Vagina (tissue), 2 donors: Measurements from ENCODE around the gene TMEM184B. TPM values are rescaled to one million over a fixed set of nuclear protein-coding genes. Genes with fewer than 3 reads are reported as not detected.
A peak's percentile ranks its signal among the peaks of the same experiment; 100 is the strongest.

ENCODE experiments used
- DNase-seq, 2 donors: peaks; one replicate each; pipeline ENCODE4 v3.0.0-alpha.2; 2017; ENCODE audit errors: extremely low spot score in 2 of 2
- H3K27ac ChIP-seq: fragments of 200-600 bp; sonication (generic); one replicate; pipeline ENCODE4 v1.5.1; 2019
- H3K27me3 ChIP-seq: fragments of 200-600 bp; sonication (generic); one replicate; pipeline ENCODE4 v1.5.1; 2019
- H3K36me3 ChIP-seq, 2 donors: fragments of 200-600 bp; sonication (generic); one replicate each; pipeline ENCODE4 v1.5.1; 2017 to 2019
- H3K4me1 ChIP-seq: fragments of 200-600 bp; sonication (generic); one replicate; pipeline ENCODE4 v1.5.1; 2019
- H3K4me3 ChIP-seq, 2 donors: fragments of 200-600 bp; sonication (generic); 1 replicate in 1 of 2; 2 replicates in 1 of 2; pipeline ENCODE4 v1.5.1; 2016 to 2019
- H3K9me3 ChIP-seq: fragments of 200-600 bp; sonication (generic); one replicate; pipeline ENCODE4 v1.5.1; 2019
- CTCF ChIP-seq, 3 experiments: fragments of 450-650 bp in 2 of 3; fragments of 200-600 bp in 1 of 3; sonication (generic) in 1 of 3; IDR thresholded peaks; one replicate each; pipeline ENCODE4 v1.5.1; 2017 to 2019; ENCODE audit warnings: antibody characterized with exemption in 3 of 3, mild to moderate bottlenecking in 2 of 3, moderate library complexity in 2 of 3
- POLR2A ChIP-seq, 2 donors: fragments of 450-650 bp; IDR thresholded peaks; one replicate each; pipeline ENCODE4 v1.6.1; 2017; ENCODE audit warnings: antibody characterized with exemption in 2 of 2, mild to moderate bottlenecking in 2 of 2, moderate library complexity in 2 of 2
- POLR2AphosphoS5 ChIP-seq, 2 donors: sonication (generic); formaldehyde crosslinking; IDR thresholded peaks; one replicate each; pipeline ENCODE4 v1.9.0; 2017; ENCODE audit warnings: antibody characterized with exemption in 2 of 2, mild to moderate bottlenecking in 2 of 2, low read depth in 1 of 2; ENCODE audit not compliant: insufficient read depth in 1 of 2
- intact Hi-C: fragments of 100-400 bp; cut with DNase I; formaldehyde crosslinking; loops from one replicate; pipeline ENCODE4 v1.15.1; 2023
- total RNA-seq: library from RNA; depleted of rRNA; stranded (reverse); fragments of >200 nt; gene quantifications from one replicate; pipeline ENCODE4 v1.2.3, GENCODE V29; 2016

TMEM184B gene
- total RNA-seq, 1 donor from 2014 or later: 50.8 TPM

GRCh38 chr22:38220163-38220562 lies 52.6 kb downstream of the TMEM184B start:
- Histone ChIP-seq H3K27me3 (no peaks in the 10 kb centered on the region), H3K4me3 (no peak overlapping the region), H3K36me3 (peaks cover 0 to 21% of the 10 kb centered on the region in 2 donors), H3K4me1 (peaks cover 55% of the 10 kb centered on the region), H3K9me3 (no peaks in the 10 kb centered on the region), H3K27ac (peak overlapping the region; percentile 96)
- DNase-seq: no peak
- no peak for TF ChIP-seq POLR2AphosphoS5 (IDR thresholded peaks at IDR 0.05; ENCODE audit: insufficient read depth in 1 of 2, low read depth in 1 of 2)
- TF ChIP-seq CTCF (IDR thresholded peaks at IDR 0.05): no peak
- no peak for TF ChIP-seq POLR2A (IDR thresholded peaks at IDR 0.05)
- intact Hi-C loops: no loop called here

DNA sequence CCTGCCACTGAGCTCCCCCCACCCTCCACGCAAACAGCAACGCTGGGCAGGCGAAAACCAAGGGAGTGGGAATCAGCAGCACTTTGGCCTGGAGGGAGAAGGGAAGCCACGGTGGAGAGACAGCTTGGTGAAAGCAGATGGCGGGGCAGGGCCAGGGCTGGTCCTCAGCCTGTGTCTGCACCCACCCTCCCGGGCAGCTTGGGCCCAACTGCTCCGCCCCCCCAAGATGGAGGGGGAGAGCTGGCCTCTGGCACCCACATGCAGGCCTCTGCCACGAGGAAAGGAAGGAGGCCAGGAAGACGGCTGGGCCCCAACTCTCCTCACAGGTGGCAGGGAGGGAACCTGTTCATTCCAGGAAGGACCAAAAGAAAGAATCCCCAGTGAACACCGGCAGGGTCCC lies 53.2 kb downstream of the TMEM184B start:
- peaks cover 55% of the 10 kb centered on the region for H3K4me1 ChIP-seq
- intact Hi-C loops: no loop called here
- H3K27me3 ChIP-seq: no peaks in the 10 kb centered on the region
- peak overlapping the region; percentile 96 for H3K27ac ChIP-seq
- TF ChIP-seq POLR2AphosphoS5 (IDR thresholded peaks at IDR 0.05; ENCODE audit: insufficient read depth in 1 of 2, low read depth in 1 of 2) (no peak), CTCF (IDR thresholded peaks at IDR 0.05) (no peak), POLR2A (IDR thresholded peaks at IDR 0.05) (no peak)
- DNase-seq: no peak
- H3K9me3 ChIP-seq: no peaks in the 10 kb centered on the region
- H3K36me3 ChIP-seq: peaks cover 0 to 15% of the 10 kb centered on the region in 2 donors
- H3K4me3 ChIP-seq: no peak overlapping the region

DNA sequence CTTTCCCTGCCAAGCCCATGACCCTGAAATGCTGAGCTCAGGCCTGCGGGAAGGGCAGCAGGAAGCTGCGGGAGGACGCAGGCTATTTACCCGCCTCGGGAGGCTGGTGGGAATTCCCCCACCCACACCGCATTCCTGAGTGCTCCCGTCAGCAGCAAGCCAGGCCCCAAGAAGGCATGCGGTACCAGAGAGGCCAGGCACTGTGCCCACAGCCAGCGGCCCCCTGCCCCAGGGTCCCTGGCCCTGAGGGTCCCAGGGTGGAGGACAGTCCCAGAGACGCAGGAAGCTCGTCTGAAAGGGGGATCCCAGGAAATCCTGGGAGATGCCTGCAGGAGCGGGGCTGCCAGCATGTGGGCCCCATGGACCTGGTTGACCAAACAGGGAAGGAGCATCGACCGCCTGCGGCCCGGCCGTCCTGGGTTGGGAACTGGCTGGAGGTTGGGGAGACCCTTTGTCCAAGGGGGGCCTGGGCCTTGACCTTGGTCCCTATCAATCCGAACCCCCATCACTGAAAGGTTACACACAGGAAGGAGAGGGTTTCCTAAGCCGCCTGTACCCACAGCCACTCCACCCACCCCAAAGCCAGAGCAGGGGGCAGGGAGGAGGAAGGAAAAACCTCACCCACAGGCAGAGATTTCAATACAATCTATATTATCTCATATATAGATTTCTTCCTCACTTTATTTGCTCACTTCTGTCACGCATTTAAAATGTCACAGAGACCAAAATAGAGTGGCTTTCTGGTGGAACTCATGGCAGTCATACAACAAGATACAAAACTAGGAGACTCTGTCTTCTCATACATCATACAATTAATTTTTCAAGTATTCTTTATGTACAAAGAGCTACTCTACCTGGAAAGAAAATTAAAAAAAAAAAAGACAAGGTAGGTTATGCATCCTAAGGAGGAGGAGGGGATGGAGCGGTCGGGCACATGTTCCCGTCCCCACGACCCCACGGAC lies 53.9 kb downstream of the TMEM184B start:
- H3K36me3 ChIP-seq: peaks cover 0 to 8% of the 10 kb centered on the region in 2 donors

GRCh38 chr22:38215156-38216038 lies 57.4 kb downstream of the TMEM184B start:
- H3K4me3 ChIP-seq: no peak overlapping the region
- H3K27ac ChIP-seq: peak overlapping the region; percentile 43
- H3K4me1 ChIP-seq: peaks cover 39% of the 10 kb centered on the region
- intact Hi-C loops: no loop called here
- no peaks in the 10 kb centered on the region for H3K9me3 ChIP-seq
- TF ChIP-seq POLR2AphosphoS5 (IDR thresholded peaks at IDR 0.05; ENCODE audit: insufficient read depth in 1 of 2, low read depth in 1 of 2) (peak in 1 of 2 donors; percentile 46), POLR2A (IDR thresholded peaks at IDR 0.05) (no peak)
- no peak for DNase-seq
- no peaks in the 10 kb centered on the region for H3K36me3 ChIP-seq
- no peaks in the 10 kb centered on the region for H3K27me3 ChIP-seq

More for the DNA sequence above, 53.9 kb downstream of the TMEM184B start:
- H3K4me3 ChIP-seq: no peak overlapping the region
- peak overlapping the region; percentile 96 for H3K27ac ChIP-seq
- H3K27me3 ChIP-seq: no peaks in the 10 kb centered on the region
- intact Hi-C loops: no loop called here
- TF ChIP-seq POLR2A (IDR thresholded peaks at IDR 0.05) (no peak), POLR2AphosphoS5 (IDR thresholded peaks at IDR 0.05; ENCODE audit: insufficient read depth in 1 of 2, low read depth in 1 of 2) (peak; percentile 75 to 86)
- no peaks in the 10 kb centered on the region for H3K9me3 ChIP-seq
- peaks cover 59% of the 10 kb centered on the region for H3K4me1 ChIP-seq
- DNase-seq: no peak

- peak overlapping the region; percentile 18 to 21 for H3K4me3 ChIP-seq
- no peaks in the 10 kb centered on the region for H3K9me3 ChIP-seq
- H3K36me3 ChIP-seq: no peaks in the 10 kb centered on the region
- H3K27me3 ChIP-seq: no peaks in the 10 kb centered on the region
- DNase-seq: no peak
- peaks cover 30% of the 10 kb centered on the region for H3K4me1 ChIP-seq
- peak overlapping the region; percentile 43 for H3K27ac ChIP-seq
- no peak for TF ChIP-seq POLR2A (IDR thresholded peaks at IDR 0.05)
- TF ChIP-seq CTCF (IDR thresholded peaks at IDR 0.05): no peak
- TF ChIP-seq POLR2AphosphoS5 (IDR thresholded peaks at IDR 0.05; ENCODE audit: insufficient read depth in 1 of 2, low read depth in 1 of 2): no peak
- intact Hi-C loops: no loop called here
Measured at GRCh38 chr22:38214302-38215056, 58.3 kb downstream of the TMEM184B start.
